C4-2B (cell line): ENCODE data around the gene ZNF491.

ENCODE experiments used
- ZFX ChIP-seq: fragments of 450-650 bp; IDR thresholded peaks from 2 replicates; pipeline ENCODE4 v1.6.1; 2017
- TF ChIP-seq, protein P1 (sequence below): fragments of 450-650 bp; conservative IDR thresholded peaks from 2 replicates; pipeline ENCODE4 v1.5.1; 2017; ENCODE audit warnings: mild to moderate bottlenecking

GRCh38 chr19:11763611-11764010 is 34.7 kb upstream of the ZNF491 start:
- TF ChIP-seq, protein P1, sequence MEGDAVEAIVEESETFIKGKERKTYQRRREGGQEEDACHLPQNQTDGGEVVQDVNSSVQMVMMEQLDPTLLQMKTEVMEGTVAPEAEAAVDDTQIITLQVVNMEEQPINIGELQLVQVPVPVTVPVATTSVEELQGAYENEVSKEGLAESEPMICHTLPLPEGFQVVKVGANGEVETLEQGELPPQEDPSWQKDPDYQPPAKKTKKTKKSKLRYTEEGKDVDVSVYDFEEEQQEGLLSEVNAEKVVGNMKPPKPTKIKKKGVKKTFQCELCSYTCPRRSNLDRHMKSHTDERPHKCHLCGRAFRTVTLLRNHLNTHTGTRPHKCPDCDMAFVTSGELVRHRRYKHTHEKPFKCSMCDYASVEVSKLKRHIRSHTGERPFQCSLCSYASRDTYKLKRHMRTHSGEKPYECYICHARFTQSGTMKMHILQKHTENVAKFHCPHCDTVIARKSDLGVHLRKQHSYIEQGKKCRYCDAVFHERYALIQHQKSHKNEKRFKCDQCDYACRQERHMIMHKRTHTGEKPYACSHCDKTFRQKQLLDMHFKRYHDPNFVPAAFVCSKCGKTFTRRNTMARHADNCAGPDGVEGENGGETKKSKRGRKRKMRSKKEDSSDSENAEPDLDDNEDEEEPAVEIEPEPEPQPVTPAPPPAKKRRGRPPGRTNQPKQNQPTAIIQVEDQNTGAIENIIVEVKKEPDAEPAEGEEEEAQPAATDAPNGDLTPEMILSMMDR: no peak
- no peak for TF ChIP-seq ZFX
